LNCaP clone FGC (cell line): ENCODE data around the gene CDH6.
"Not testable (repeated sequence)": the region's sequence is repeated elsewhere in the genome, so short reads cannot be mapped to it uniquely, and the experiment has no call there.

ENCODE experiments used
- DNase-seq: peaks from one replicate; pipeline ENCODE4 v3.0.0-alpha.2; 2011; ENCODE audit warnings: low read depth
- H3K4me3 ChIP-seq: 2 replicates; pipeline ENCODE4 v1.5.1; 2011; ENCODE audit warnings: mild to moderate bottlenecking, low read depth, low read length, control low read depth
- TF ChIP-seq, protein P1 (sequence below): IDR thresholded peaks from 2 replicates; pipeline ENCODE4 v1.5.1; 2012; ENCODE audit warnings: mild to moderate bottlenecking; ENCODE audit not compliant: control insufficient read depth, insufficient read depth; ENCODE audit errors: extremely low read depth

The CDH6 gene

GRCh38 chr5:31346896-31347551 lies 153.5 kb downstream of the CDH6 start:
- TF ChIP-seq, protein P1, sequence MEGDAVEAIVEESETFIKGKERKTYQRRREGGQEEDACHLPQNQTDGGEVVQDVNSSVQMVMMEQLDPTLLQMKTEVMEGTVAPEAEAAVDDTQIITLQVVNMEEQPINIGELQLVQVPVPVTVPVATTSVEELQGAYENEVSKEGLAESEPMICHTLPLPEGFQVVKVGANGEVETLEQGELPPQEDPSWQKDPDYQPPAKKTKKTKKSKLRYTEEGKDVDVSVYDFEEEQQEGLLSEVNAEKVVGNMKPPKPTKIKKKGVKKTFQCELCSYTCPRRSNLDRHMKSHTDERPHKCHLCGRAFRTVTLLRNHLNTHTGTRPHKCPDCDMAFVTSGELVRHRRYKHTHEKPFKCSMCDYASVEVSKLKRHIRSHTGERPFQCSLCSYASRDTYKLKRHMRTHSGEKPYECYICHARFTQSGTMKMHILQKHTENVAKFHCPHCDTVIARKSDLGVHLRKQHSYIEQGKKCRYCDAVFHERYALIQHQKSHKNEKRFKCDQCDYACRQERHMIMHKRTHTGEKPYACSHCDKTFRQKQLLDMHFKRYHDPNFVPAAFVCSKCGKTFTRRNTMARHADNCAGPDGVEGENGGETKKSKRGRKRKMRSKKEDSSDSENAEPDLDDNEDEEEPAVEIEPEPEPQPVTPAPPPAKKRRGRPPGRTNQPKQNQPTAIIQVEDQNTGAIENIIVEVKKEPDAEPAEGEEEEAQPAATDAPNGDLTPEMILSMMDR, result no peak
- DNase-seq, result no peak
- no peak overlapping the region for H3K4me3 ChIP-seq

GRCh38 chr5:31347552-31347905 lies 154.0 kb downstream of the CDH6 start:
- TF ChIP-seq, protein P1, result no peak
- DNase-seq, result no peak
- no peak overlapping the region for H3K4me3 ChIP-seq

DNA sequence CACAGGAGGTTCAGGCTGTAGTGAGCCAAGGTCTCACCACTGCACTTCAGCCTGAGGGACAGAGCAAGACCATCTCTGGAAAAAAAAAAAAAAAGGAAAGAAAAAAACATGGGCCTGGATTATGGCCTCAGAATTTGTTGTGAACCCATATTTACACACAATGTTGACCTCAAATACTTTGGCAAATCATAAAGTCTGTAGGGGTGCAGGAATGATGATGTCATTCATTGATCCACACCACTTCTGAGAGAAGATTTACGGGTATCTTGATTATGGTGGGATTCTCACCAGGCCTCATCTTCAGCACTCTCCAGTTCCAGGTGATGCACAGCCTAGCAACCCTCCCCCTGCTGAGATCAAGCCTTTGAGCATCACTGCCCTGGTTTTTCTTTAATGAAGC lies 156.9 kb downstream of the CDH6 start:
- no peak overlapping the region for H3K4me3 ChIP-seq
- no peak for DNase-seq
- TF ChIP-seq, protein P1, result no peak

GRCh38 chr5:31355337-31355736 lies 161.9 kb downstream of the CDH6 start:
- TF ChIP-seq, protein P1, result no peak
- H3K4me3 ChIP-seq, result no peak overlapping the region

DNA sequence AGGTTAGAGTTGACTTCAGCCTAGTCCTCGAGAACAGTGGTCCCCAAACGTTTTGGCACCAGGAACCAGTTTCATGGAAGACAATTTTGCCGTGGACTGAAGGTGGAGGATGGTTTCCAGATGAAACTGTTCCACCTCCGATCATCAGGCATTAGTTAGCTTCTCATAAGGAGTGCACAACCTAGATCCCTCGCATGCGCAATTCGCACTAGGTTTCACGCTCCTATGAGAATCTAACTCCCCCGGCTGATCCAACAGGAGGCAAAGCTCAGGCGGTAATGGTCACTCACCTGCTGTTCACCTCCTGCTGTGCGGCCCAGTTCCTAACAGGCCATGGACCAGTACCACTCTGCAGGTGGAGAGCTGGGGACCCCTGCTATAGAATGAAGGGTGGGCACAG lies 163.6 kb downstream of the CDH6 start:
- no peak for DNase-seq
- TF ChIP-seq, protein P1, result no peak
- no peak overlapping the region for H3K4me3 ChIP-seq

More at GRCh38 chr5:31355337-31355736, 161.9 kb downstream of the CDH6 start:
- DNase-seq, result no peak

DNA sequence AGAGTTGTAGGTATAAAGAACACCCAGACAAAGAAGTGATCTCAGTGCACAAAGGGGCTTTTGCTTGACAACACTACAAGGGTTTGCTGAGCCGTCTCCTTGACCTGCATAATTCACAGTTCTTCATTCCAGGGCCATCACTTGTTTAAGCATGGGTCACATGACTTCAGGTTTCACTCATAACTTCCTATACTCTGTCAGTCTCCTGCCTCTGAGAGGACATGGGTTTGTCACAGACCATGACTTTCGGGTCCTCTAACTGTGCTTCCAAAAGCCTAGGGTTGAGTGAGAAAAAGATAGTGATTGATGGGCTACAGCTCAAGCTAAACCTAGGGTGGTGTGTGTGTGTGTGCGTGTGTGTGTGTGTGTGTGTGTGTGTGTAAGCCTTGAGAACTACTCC lies 166.4 kb downstream of the CDH6 start:
- TF ChIP-seq, protein P1, result no peak
- DNase-seq, result no peak
- no peak overlapping the region for H3K4me3 ChIP-seq

DNA sequence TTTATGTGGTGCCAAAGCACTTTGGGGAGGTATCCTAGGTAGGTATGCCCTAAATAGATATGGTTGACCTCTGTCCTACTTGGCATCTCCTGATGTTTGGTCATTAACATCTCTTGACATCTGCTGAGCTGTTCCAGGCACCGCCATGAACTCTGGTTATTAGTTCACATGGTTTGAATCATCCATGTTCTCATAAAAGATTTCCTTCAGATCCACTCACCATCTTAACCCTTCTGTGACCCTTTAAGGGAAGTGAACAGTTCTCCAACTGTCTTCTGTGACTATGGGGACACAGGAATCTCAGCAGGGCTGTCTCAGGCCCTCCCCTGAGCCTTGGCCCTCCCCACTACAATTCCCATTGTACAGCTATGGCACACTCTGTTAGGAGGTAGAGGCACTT lies 167.7 kb downstream of the CDH6 start:
- no peak for DNase-seq
- TF ChIP-seq, protein P1, result no peak

DNA sequence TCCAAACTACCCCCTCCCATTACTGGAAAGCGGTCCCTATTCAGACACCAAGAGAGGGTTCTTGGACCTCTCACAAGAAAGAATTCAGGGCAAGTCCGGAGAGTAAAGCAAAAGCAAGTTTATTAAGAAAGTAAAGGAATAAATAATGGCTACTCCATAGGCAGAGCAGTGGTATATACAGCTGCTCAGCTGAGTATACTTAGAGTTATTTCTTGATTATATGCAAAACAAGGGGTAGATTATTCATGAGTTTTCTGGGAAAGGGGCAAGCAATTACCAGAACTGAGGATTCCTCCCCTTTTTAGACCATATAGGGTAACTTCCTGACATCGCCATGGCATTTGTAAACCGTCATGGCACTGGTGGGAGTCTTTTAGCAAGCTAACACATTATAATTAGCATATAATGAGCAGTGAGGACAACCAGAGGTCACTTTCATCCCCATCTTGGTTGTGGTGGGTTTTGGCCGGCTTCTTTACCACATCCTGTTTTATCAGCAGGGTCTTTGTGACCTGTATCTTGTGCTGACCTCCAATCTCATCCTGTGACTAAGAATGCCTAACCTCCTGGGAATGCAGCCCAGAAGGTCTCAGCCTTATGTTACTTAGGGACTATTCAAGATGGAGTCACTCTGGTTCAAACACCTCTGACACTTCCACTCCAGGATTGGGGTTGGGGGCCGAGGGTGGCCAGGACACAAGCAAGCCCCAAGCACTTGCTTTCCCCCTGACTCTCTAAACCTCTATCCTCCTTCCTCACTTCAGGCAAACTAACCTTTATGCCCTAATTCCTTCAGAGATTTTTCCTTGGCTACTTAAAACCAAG lies 168.4 kb downstream of the CDH6 start:
- not testable (repeated sequence) for DNase-seq

More for the DNA sequence above, 167.7 kb downstream of the CDH6 start:
- no peak overlapping the region for H3K4me3 ChIP-seq

More for the DNA sequence above, 168.4 kb downstream of the CDH6 start:
- not testable (repeated sequence) for H3K4me3 ChIP-seq
